Hematopoietic multipotent progenitor cell (in vitro differentiated cells): ENCODE data around the gene RNGTT. TPM values are rescaled to one million over a fixed set of nuclear protein-coding genes. Genes with fewer than 3 reads are reported as not detected.
"Not testable (repeated sequence)": the region's sequence is repeated elsewhere in the genome, so short reads cannot be mapped to it uniquely, and the experiment has no call there.

ENCODE experiments used
- DNase-seq, 3 donors: peaks; one replicate each; pipeline ENCODE4 v3.0.0-alpha.2; 2011 to 2015; ENCODE audit warnings: low read depth in 2 of 3, low spot score in 2 of 3
- total RNA-seq: library from RNA; depleted of rRNA; stranded (reverse); fragments of >200 nt; gene quantifications from one replicate; pipeline ENCODE4 v1.2.3, GENCODE V29; 2012

The RNGTT gene
- total RNA-seq, 1 donor = 9.4 TPM

- no peak for DNase-seq
Measured at GRCh38 chr6:88914895-88915598, 48.4 kb downstream of the RNGTT start.

GRCh38 chr6:88914180-88914579 is 49.2 kb downstream of the RNGTT start:
- no peak for DNase-seq

GRCh38 chr6:88913471-88913870 is 49.9 kb downstream of the RNGTT start:
- no peak for DNase-seq

- no peak for DNase-seq
Measured at GRCh38 chr6:88910922-88911778, 52.3 kb downstream of the RNGTT start.

GRCh38 chr6:88908598-88909548 is 54.5 kb downstream of the RNGTT start:
- no peak for DNase-seq

- not testable (repeated sequence) for DNase-seq
Measured at GRCh38 chr6:88907148-88907547, 56.3 kb downstream of the RNGTT start.

GRCh38 chr6:88899569-88900316 is 63.7 kb downstream of the RNGTT start:
- no peak for DNase-seq

GRCh38 chr6:88895911-88896310 is 67.5 kb downstream of the RNGTT start:
- DNase-seq = no peak

- DNase-seq = no peak
Measured at GRCh38 chr6:88890860-88891845, 72.3 kb downstream of the RNGTT start.

GRCh38 chr6:88890394-88890793 is 73.0 kb downstream of the RNGTT start:
- DNase-seq = no peak

GRCh38 chr6:88884361-88884760 is 79.1 kb downstream of the RNGTT start:
- no peak for DNase-seq

- no peak for DNase-seq
Measured at GRCh38 chr6:88882536-88882935, 80.9 kb downstream of the RNGTT start.

GRCh38 chr6:88881451-88881850 is 82.0 kb downstream of the RNGTT start:
- no peak for DNase-seq

GRCh38 chr6:88880021-88880420 is 83.4 kb downstream of the RNGTT start:
- DNase-seq = no peak

- DNase-seq = no peak
Measured at GRCh38 chr6:88877893-88878292, 85.5 kb downstream of the RNGTT start.

GRCh38 chr6:88872962-88873361 is 90.5 kb downstream of the RNGTT start:
- no peak for DNase-seq

- DNase-seq = no peak
Measured at GRCh38 chr6:88871498-88871897, 91.9 kb downstream of the RNGTT start.

- DNase-seq = peak; percentile 16 to 83 (median 52)
Measured at GRCh38 chr6:88870717-88871330, 92.6 kb downstream of the RNGTT start.
